GM23248 (cell line): ENCODE results near the gene XPO1.

Experiments
- EZH2 ChIP-seq: fragments of 200-600 bp; sonication (generic); IDR thresholded peaks from 2 replicates; pipeline ENCODE4 v1.6.1; 2018; ENCODE audit warnings: antibody characterized with exemption, mild to moderate bottlenecking; ENCODE audit not compliant: insufficient read depth, poor library complexity, severe bottlenecking
- EZH2phosphoT487 ChIP-seq: fragments of 200-600 bp; sonication (generic); IDR thresholded peaks from 2 replicates; pipeline ENCODE4 v1.6.1; 2018; ENCODE audit warnings: antibody characterized with exemption, moderate library complexity, mild to moderate bottlenecking, low read depth; ENCODE audit not compliant: insufficient read depth

DNA sequence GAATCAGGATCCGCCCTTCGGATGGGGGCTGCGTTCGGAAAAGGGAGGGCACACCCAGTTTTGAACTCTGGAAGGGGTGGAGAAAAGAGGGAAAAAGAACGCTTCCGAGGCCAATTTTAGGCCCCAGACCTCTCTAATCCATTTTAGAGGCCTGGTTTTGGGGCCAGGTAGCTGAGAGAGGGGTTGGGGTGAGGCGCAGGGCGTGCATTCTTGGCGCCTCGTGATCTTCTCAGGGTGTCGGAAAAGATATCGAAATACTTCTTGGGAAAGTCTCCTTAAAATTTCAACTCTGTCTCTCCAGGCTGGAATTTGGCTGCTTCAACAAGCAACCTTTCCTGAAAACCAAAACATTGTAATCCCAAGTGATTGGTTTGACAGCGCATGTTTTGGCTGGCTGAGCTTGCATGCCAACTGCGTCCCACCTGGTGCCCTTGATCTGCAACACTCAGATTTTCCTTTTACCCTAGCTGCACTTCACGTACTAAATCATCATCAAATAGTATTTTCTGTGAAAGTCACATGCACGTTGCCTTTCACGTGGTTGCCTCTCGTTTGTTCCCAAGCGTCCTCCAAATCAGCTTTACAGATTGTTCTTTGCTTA is 864 bp upstream of the XPO1 start:
- no peak for TF ChIP-seq EZH2phosphoT487
- TF ChIP-seq EZH2: no peak
